GM12892 (cell line): Measurements from ENCODE around the gene MOXD1.

Experiments
- POLR2A ChIP-seq: IDR thresholded peaks from 2 replicates; pipeline ENCODE4 v1.6.1; 2011; ENCODE audit warnings: low read depth, low read length, control low read depth
- POLR2AphosphoS5 ChIP-seq: IDR thresholded peaks from 2 replicates; pipeline ENCODE4 v1.6.1; 2011; ENCODE audit warnings: low read depth, low read length, control low read depth

GRCh38 chr6:132259070-132259469 is 142.2 kb downstream of the MOXD1 start:
- TF ChIP-seq POLR2A (no peak), POLR2AphosphoS5 (no peak)
